HG03159 (cell line): ENCODE measurements around the gene FAM184A.

Experiments
- ATAC-seq: cut with Tn5 transposase; IDR thresholded peaks from one replicate; pipeline ENCODE4 v1.9.1; 2021; ENCODE audit warnings: mild to moderate bottlenecking, moderate library complexity; ENCODE audit not compliant: unreplicated experiment

The FAM184A gene

GRCh38 chr6:118917546-118918328 is 160.7 kb downstream of the FAM184A start:
- ATAC-seq: no peak

DNA sequence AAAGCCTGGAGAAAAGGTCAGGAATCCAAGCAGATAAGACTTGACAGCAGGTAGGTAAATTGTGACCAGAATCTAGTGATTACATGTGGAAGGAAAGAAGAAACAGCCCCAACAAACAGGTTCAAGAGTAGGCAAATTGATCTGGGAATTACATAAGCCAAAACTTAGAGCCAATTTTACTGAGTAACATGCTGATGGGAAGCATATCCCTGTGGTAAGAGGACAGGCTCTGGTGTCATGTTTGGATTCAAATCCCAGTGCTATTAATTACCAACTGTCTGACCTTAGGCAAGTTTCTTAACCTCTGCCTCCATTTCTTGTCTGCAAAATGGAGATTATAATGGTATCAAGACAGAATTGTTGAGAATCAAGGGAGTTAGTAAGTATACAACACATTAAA is 163.9 kb downstream of the FAM184A start:
- no peak for ATAC-seq

DNA sequence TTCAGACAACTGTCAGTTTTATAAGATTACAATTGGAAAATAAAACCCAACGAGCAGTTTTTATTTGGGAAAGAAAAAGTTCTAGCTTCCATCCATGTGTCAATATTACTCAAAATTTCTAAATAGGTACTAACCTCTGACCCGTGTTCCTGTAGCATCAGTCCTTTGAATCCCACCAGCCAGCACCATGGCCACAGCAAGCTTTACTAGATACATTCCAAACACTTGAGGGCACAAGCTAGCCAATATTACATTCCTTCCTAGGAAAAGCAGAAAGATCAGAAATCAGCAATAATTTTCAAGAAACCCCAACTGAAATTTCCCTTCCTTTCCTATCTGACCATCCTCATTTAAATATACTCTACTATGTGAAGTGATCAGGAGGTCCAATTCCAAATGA is 165.3 kb downstream of the FAM184A start:
- ATAC-seq: no peak

GRCh38 chr6:118912646-118913045 is 165.8 kb downstream of the FAM184A start:
- ATAC-seq: no peak
